Keratinocyte (primary cell): ENCODE results near the gene SNX30.

Source experiments
- CTCF ChIP-seq, 3 experiments: IDR thresholded peaks in 1 of 3; conservative IDR thresholded peaks in 1 of 3; optimal IDR thresholded peaks in 1 of 3; 2 replicates in 2 of 3; 3 replicates in 1 of 3; pipeline versions ENCODE3 to v1.5.1; 2011; ENCODE audit warnings: low read length in 3 of 3, mild to moderate bottlenecking in 3 of 3, moderate library complexity in 2 of 3, control low read depth in 1 of 3, inconsistent platforms in 1 of 3; ENCODE audit not compliant: insufficient read depth in 2 of 3; ENCODE audit errors: extremely low read depth in 1 of 3
- EZH2 ChIP-seq: IDR thresholded peaks from one replicate; pipeline ENCODE4 v1.6.1; 2012; ENCODE audit warnings: inconsistent platforms, mild to moderate bottlenecking, low read length, moderate library complexity

GRCh38 chr9:112734892-112735291 is 15.7 kb upstream of the SNX30 start:
- TF ChIP-seq CTCF (optimal IDR thresholded peaks at IDR 0.05 in 1 of 3, IDR thresholded peaks at IDR 0.05 in 1 of 3, conservative IDR thresholded peaks at IDR 0.05 in 1 of 3; ENCODE audit: extremely low read depth in 1 of 3, insufficient read depth in 2 of 3, low read length in 3 of 3) (no peak), EZH2 (no peak)
